Osteocyte (in vitro differentiated cells): Measurements from ENCODE around the gene KLHL10. TPM values are rescaled to one million over a fixed set of nuclear protein-coding genes. Genes with fewer than 3 reads are reported as not detected.
A peak's percentile ranks its signal among the peaks of the same experiment; 100 is the strongest.

Source experiments
- DNase-seq: peaks from one replicate; pipeline ENCODE4 v3.0.0; 2021; ENCODE audit warnings: mixed read lengths; ENCODE audit not compliant: unreplicated experiment; ENCODE audit errors: extremely low spot score
- H3K27ac Mint-ChIP-seq: one replicate; pipeline ENCODE4 v1.8.0; 2021; ENCODE audit warnings: mild to moderate bottlenecking, mixed read lengths; ENCODE audit not compliant: unreplicated experiment
- H3K27me3 Mint-ChIP-seq: one replicate; pipeline ENCODE4 v1.8.0; 2021; ENCODE audit warnings: mixed read lengths; ENCODE audit not compliant: unreplicated experiment
- H3K36me3 Mint-ChIP-seq: one replicate; pipeline ENCODE4 v1.8.0; 2021; ENCODE audit warnings: mixed read lengths; ENCODE audit not compliant: unreplicated experiment
- H3K4me1 Mint-ChIP-seq: one replicate; pipeline ENCODE4 v1.8.0; 2021; ENCODE audit warnings: mixed read lengths; ENCODE audit not compliant: unreplicated experiment
- H3K4me3 Mint-ChIP-seq: one replicate; pipeline ENCODE4 v1.8.0; 2021; ENCODE audit warnings: mild to moderate bottlenecking, moderate library complexity, mixed read lengths; ENCODE audit not compliant: unreplicated experiment
- H3K9me3 Mint-ChIP-seq: one replicate; pipeline ENCODE4 v1.8.0; 2021; ENCODE audit warnings: mixed read lengths; ENCODE audit not compliant: unreplicated experiment
- total RNA-seq: library from RNA; stranded (reverse); gene quantifications from 2 replicates; pipeline ENCODE4 v1.2.1, GENCODE V29; 2021
- TF ChIP-seq, protein P1 (sequence below): fragments of 200-600 bp; sonication (generic); IDR thresholded peaks from 2 replicates; pipeline ENCODE4 v1.5.0; 2021; ENCODE audit warnings: antibody characterized with exemption, mild to moderate bottlenecking, moderate library complexity

KLHL10 gene
- total RNA-seq, 1 donor from 2014 or later: not detected

DNA sequence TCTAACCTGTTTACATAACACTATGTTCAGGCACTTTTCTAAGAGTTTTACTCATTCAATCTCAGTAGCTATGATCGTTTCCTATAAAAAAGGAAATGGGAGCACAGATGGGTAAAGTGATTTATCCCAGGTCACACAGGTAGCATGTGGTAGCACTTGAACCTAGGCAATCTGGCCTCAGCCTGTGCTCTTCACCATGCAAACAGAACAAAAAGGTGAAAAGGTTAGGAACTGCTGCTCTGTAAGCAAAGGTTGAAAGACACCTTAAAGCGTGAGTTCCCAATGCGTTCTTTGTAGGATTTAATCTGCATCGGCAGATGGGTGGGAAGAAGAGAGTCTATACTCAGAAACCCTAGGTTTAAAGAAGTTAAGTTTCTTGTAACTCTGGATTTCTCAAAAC lies 42.5 kb downstream of the KLHL10 start:
- Mint-ChIP-seq H3K36me3 (peaks cover 42% of the 10 kb centered on the region), H3K9me3 (no peaks in the 10 kb centered on the region), H3K4me1 (no peaks in the 10 kb centered on the region), H3K27me3 (no peaks in the 10 kb centered on the region), H3K4me3 (no peak overlapping the region), H3K27ac (no peak overlapping the region)
- TF ChIP-seq, protein P1, sequence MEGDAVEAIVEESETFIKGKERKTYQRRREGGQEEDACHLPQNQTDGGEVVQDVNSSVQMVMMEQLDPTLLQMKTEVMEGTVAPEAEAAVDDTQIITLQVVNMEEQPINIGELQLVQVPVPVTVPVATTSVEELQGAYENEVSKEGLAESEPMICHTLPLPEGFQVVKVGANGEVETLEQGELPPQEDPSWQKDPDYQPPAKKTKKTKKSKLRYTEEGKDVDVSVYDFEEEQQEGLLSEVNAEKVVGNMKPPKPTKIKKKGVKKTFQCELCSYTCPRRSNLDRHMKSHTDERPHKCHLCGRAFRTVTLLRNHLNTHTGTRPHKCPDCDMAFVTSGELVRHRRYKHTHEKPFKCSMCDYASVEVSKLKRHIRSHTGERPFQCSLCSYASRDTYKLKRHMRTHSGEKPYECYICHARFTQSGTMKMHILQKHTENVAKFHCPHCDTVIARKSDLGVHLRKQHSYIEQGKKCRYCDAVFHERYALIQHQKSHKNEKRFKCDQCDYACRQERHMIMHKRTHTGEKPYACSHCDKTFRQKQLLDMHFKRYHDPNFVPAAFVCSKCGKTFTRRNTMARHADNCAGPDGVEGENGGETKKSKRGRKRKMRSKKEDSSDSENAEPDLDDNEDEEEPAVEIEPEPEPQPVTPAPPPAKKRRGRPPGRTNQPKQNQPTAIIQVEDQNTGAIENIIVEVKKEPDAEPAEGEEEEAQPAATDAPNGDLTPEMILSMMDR: no peak
- DNase-seq: no peak

DNA sequence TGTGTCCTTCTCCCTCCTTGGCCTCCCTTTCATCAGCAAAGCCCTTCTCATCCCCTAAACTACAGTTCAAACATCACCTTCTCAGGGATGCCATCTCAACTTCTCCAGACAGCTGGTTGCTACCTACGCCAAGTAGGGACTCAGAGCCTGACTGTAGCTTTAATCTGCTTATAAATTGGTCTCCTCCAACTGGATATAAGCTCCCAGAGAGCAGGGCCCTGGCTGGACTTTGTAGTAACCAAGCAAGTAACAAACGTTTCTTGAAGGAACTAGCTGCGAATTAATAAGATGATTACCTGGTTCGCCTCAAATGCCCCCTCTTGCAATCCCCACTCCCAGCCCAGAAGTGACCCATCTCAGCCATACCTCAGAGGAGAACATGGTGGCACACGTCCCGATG lies 45.1 kb downstream of the KLHL10 start:
- Mint-ChIP-seq H3K36me3 (peaks cover 57% of the 10 kb centered on the region), H3K27ac (no peak overlapping the region), H3K4me3 (no peak overlapping the region)

DNA sequence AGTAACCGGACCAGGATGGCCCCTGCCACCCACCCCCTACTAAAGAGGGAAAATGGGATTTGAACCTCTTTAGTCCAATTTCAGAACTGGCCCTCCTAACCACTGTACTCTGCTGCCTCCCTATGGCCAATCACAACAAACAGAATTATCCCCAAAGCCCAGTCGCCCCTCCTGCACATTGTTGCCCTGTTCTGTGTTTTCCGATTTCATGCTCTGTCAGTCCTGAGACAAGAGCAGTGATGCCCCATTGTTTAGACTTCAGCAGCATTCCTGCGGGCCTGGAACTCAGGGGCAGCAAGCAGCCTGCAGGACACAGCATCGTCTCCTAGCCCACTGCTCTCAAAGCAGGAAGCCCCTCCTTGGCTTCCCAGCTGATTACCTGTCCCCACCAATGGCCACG lies 48.1 kb downstream of the KLHL10 start:
- no peak overlapping the region for H3K27ac Mint-ChIP-seq
- no peak for DNase-seq
- no peaks in the 10 kb centered on the region for H3K27me3 Mint-ChIP-seq
- H3K9me3 Mint-ChIP-seq: no peaks in the 10 kb centered on the region
- H3K36me3 Mint-ChIP-seq: peaks cover 43% of the 10 kb centered on the region
- no peak overlapping the region for H3K4me3 Mint-ChIP-seq
- TF ChIP-seq, protein P1: peak; percentile 32
- no peaks in the 10 kb centered on the region for H3K4me1 Mint-ChIP-seq

More for the DNA sequence above, 45.1 kb downstream of the KLHL10 start:
- H3K9me3 Mint-ChIP-seq: no peaks in the 10 kb centered on the region
- H3K4me1 Mint-ChIP-seq: no peaks in the 10 kb centered on the region
- TF ChIP-seq, protein P1: no peak
- H3K27me3 Mint-ChIP-seq: no peaks in the 10 kb centered on the region
- DNase-seq: no peak

DNA sequence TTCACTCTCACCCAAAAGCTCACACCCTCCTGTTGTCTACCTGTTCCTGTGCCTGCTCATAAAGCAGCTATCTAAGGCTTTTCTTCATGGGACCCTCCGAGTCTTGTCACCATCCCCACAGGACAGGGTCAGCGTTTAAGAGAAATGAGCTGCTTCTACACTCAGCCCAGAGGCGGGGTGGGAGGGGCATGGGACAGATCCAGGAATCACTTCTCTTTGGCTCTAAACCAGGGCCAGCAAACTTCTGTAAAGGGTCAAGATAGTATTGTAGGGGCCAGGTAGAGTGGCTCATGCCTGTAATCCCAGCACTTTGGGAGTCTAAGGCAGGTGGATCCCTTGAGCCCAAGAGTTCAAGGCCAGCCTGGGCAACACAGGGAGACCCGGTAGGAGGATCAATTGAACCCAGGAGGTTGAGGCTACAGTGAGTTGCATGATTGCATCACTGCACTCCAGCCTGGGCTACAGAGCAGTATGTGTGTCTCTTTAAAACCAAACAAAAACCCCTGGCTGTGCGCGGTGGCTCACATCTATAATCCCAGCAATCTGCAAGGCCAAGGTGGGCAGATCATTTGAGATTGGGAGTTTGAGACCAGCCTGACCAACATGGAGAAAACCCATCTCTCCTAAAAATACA lies 50.8 kb downstream of the KLHL10 start:
- TF ChIP-seq, protein P1: no peak
- Mint-ChIP-seq H3K27me3 (no peaks in the 10 kb centered on the region), H3K27ac (no peak overlapping the region), H3K9me3 (no peaks in the 10 kb centered on the region), H3K4me3 (no peak overlapping the region), H3K36me3 (peaks cover 37% of the 10 kb centered on the region), H3K4me1 (no peaks in the 10 kb centered on the region)
- no peak for DNase-seq

DNA sequence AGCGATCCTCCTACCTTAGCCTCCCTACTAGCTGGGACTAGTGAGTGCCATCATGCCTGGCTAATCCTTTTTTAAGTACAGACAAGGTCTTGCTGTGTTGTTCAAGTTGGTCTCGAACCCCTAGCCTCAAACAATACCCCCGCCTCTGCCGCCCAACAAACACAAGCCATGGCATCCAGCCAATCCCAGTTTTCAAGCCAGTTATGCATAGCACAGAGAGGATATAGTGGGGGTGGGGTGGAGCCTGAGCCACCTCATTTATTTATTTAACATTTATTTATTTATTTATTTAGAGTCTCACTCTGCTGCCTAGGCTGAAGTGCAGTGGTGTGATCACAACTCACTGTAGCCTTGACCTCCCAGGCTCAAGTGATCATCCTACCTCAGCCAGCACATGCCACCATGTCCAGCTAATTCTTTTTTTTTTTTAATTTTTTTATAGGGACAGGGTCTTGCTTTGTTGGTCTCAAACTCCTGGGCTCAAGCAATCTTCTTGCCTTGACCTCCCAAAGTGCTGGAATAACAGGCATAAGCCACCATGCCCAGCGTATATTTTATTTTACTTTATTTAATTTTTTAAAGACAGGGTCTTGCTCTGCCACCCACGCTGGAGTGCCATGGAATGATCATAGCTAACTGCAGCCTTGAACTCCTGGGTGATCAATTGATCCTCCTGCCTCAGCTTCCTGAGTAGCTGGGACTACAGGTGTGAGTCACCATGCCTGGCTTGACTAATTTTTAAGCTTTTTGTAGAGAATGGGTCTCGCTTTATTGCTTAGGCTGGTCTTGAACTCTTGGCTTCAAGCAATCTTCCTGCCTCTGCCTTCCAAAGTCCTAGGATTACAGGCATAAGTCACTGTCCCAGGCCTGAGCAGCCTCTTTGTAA lies 53.8 kb downstream of the KLHL10 start:
- peaks cover 20% of the 10 kb centered on the region for H3K4me1 Mint-ChIP-seq
- H3K36me3 Mint-ChIP-seq: peaks cover 24% of the 10 kb centered on the region
- H3K4me3 Mint-ChIP-seq: no peak overlapping the region
- TF ChIP-seq, protein P1: no peak
- no peak for DNase-seq
- no peaks in the 10 kb centered on the region for H3K9me3 Mint-ChIP-seq
- H3K27ac Mint-ChIP-seq: no peak overlapping the region
- H3K27me3 Mint-ChIP-seq: no peaks in the 10 kb centered on the region
